Keratinocyte (primary cell): ENCODE measurements around the gene DNAI2.

Source experiments
- EZH2 ChIP-seq: IDR thresholded peaks from one replicate; pipeline ENCODE4 v1.6.1; 2012; ENCODE audit warnings: inconsistent platforms, mild to moderate bottlenecking, low read length, moderate library complexity
- TF ChIP-seq, protein P1 (sequence below), 3 experiments: IDR thresholded peaks in 1 of 3; conservative IDR thresholded peaks in 1 of 3; optimal IDR thresholded peaks in 1 of 3; 2 replicates in 2 of 3; 3 replicates in 1 of 3; pipeline versions ENCODE3 to v1.5.1; 2011; ENCODE audit warnings: low read length in 3 of 3, mild to moderate bottlenecking in 3 of 3, moderate library complexity in 2 of 3, control low read depth in 1 of 3, inconsistent platforms in 1 of 3; ENCODE audit not compliant: insufficient read depth in 2 of 3; ENCODE audit errors: extremely low read depth in 1 of 3

DNA sequence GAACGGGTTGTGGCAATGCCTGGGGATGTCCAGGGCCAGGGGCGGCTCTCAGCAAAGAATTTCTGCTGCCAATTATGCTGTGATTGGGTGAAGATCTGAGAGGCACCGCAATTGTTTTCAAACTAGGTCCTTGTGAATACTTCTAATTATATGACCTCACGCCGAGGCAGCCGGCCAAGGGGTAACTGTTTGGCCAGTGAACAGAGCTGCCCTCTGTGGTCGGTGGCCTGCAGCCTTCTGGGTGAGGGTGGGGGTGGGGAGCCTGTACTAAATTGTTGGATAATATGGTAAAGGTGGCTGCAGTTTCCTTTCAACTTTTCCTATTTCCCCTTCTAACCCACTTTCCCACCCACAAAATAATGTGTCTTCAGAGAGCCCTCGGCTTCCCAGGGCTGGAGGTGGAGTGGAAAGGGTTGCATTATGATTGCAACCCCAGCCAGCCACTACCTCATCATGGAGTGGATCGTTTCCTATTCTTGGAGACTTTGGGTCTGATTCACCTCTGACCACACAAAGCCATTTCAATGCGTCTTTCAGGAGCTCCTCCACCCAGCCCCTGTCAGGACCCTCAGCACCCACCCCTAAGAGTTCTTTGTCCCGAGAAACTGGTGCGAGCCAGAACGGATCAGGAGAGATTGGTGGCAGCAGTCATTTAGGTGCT lies 2.0 kb upstream of the DNAI2 start:
- TF ChIP-seq, protein P1, sequence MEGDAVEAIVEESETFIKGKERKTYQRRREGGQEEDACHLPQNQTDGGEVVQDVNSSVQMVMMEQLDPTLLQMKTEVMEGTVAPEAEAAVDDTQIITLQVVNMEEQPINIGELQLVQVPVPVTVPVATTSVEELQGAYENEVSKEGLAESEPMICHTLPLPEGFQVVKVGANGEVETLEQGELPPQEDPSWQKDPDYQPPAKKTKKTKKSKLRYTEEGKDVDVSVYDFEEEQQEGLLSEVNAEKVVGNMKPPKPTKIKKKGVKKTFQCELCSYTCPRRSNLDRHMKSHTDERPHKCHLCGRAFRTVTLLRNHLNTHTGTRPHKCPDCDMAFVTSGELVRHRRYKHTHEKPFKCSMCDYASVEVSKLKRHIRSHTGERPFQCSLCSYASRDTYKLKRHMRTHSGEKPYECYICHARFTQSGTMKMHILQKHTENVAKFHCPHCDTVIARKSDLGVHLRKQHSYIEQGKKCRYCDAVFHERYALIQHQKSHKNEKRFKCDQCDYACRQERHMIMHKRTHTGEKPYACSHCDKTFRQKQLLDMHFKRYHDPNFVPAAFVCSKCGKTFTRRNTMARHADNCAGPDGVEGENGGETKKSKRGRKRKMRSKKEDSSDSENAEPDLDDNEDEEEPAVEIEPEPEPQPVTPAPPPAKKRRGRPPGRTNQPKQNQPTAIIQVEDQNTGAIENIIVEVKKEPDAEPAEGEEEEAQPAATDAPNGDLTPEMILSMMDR (optimal IDR thresholded peaks at IDR 0.05 in 1 of 3, IDR thresholded peaks at IDR 0.05 in 1 of 3, conservative IDR thresholded peaks at IDR 0.05 in 1 of 3; ENCODE audit: extremely low read depth in 1 of 3, insufficient read depth in 2 of 3, low read length in 3 of 3), result no peak
- TF ChIP-seq EZH2, result no peak
